IMR-90 (cell line): ENCODE data around the gene FOXO6. TPM values are rescaled to one million over a fixed set of nuclear protein-coding genes. Genes with fewer than 3 reads are reported as not detected.

Source experiments
- ATAC-seq: fragments of 200-7000 bp; cut with Tn5 transposase; 2 replicates; pipeline ENCODE4 v1.9.1; 2020; ENCODE audit warnings: low read depth, mild to moderate bottlenecking, moderate library complexity
- BruUV-seq: library from RNA; stranded (reverse); fragments of 400-500 nt; replicated peaks from 2 replicates; lab custom pipeline; 2021; lab: Mats Ljungman, UMichigan
- CTCF ChIA-PET: fragments of 300-600 bp; formaldehyde crosslinking; extraction: SDS; loops from one replicate; lab custom pipeline; 2021; ENCODE audit warnings: antibody characterized with exemption; lab: Yijun Ruan, JAX
- POLR2A ChIA-PET: fragments of 300-600 bp; sonication (Branson Sonifier 250); formaldehyde crosslinking; loops from one replicate; lab custom pipeline; 2022; ENCODE audit warnings: antibody characterized with exemption; ENCODE audit not compliant: unreplicated experiment; lab: Charles Lee
- DNase-seq: peaks from one replicate; pipeline ENCODE4 v3.0.0; 2013
- H2AFZ ChIP-seq: replicated peaks from 2 replicates; pipeline ENCODE3; 2013; ENCODE audit warnings: low read length, mild to moderate bottlenecking; ENCODE audit not compliant: poor library complexity
- H2AK5ac ChIP-seq: 2 replicates; pipeline ENCODE4 v1.6.1; 2013; ENCODE audit warnings: low read depth, low read length, inconsistent platforms
- H2AK9ac ChIP-seq: replicated peaks from 2 replicates; pipeline ENCODE3; 2013; ENCODE audit warnings: mild to moderate bottlenecking, low read depth, low read length, moderate library complexity; ENCODE audit not compliant: poor library complexity
- H2BK120ac ChIP-seq: 2 replicates; pipeline ENCODE4 v1.6.1; 2013; ENCODE audit warnings: low read depth, low read length, inconsistent platforms
- H2BK15ac ChIP-seq: 3 replicates; pipeline ENCODE4 v1.6.1; 2013; ENCODE audit warnings: low read depth, low read length, inconsistent platforms
- H2BK20ac ChIP-seq: 2 replicates; pipeline ENCODE4 v1.6.1; 2013; ENCODE audit warnings: low read depth, mild to moderate bottlenecking, inconsistent platforms, low read length, moderate library complexity
- H2BK5ac ChIP-seq: 2 replicates; pipeline ENCODE4 v1.6.1; 2013; ENCODE audit warnings: mild to moderate bottlenecking, low read depth, low read length, inconsistent platforms; ENCODE audit not compliant: poor library complexity, severe bottlenecking
- H3K14ac ChIP-seq: replicated peaks from 2 replicates; pipeline ENCODE4 v1.6.1; 2013; ENCODE audit warnings: low read depth, low read length, inconsistent platforms
- H3K18ac ChIP-seq: 2 replicates; pipeline ENCODE4 v1.6.1; 2013; ENCODE audit warnings: low read depth, low read length, control low read depth
- H3K23ac ChIP-seq: 2 replicates; pipeline ENCODE4 v1.6.1; 2013; ENCODE audit warnings: low read depth, low read length, inconsistent platforms
- H3K27ac ChIP-seq: 2 replicates; pipeline ENCODE4 v1.5.1; 2013; ENCODE audit warnings: mild to moderate bottlenecking, control low read depth, low read length; ENCODE audit not compliant: insufficient read depth
- H3K27me3 ChIP-seq: 2 replicates; pipeline ENCODE4 v1.6.1; 2013; ENCODE audit warnings: low read length; ENCODE audit not compliant: control insufficient read depth, insufficient read depth
- H3K36me3 ChIP-seq: 2 replicates; pipeline ENCODE4 v1.6.1; 2013; ENCODE audit warnings: low read length, mixed read lengths; ENCODE audit not compliant: control insufficient read depth, insufficient read depth
- H3K4ac ChIP-seq: 2 replicates; pipeline ENCODE4 v1.6.1; 2013; ENCODE audit warnings: low read depth, low read length, inconsistent platforms
- H3K4me1 ChIP-seq: 2 replicates; pipeline ENCODE4 v1.6.1; 2013; ENCODE audit warnings: low read length, mixed read lengths; ENCODE audit not compliant: control insufficient read depth, insufficient read depth
- H3K4me2 ChIP-seq: 2 replicates; pipeline ENCODE4 v1.6.1; 2013; ENCODE audit warnings: low read depth, mild to moderate bottlenecking, control low read depth, low read length, moderate library complexity
- H3K4me3 ChIP-seq: 2 replicates; pipeline ENCODE4 v1.5.1; 2013; ENCODE audit warnings: low read depth, mild to moderate bottlenecking, control low read depth, low read length, moderate library complexity; ENCODE audit not compliant: insufficient read depth
- H3K56ac ChIP-seq: 2 replicates; pipeline ENCODE4 v1.6.1; 2013; ENCODE audit warnings: low read length, inconsistent platforms; ENCODE audit not compliant: insufficient read depth; ENCODE audit errors: extremely low read depth
- H3K79me1 ChIP-seq, 2 experiments: 2 replicates each; pipeline ENCODE4 v1.6.1; 2013; ENCODE audit warnings: low read length in 2 of 2, inconsistent platforms in 1 of 2, low read depth in 1 of 2
- H3K9ac ChIP-seq: 2 replicates; pipeline ENCODE4 v1.6.1; 2013; ENCODE audit warnings: low read depth, low read length, control low read depth
- H3K9me1 ChIP-seq: 2 replicates; pipeline ENCODE4 v1.6.1; 2013; ENCODE audit warnings: low read length, inconsistent platforms; ENCODE audit not compliant: insufficient read depth
- H3K9me3 ChIP-seq: 2 replicates; pipeline ENCODE4 v1.6.1; 2013; ENCODE audit warnings: low read length; ENCODE audit not compliant: control insufficient read depth, insufficient read depth
- H4K20me1 ChIP-seq: 2 replicates; pipeline ENCODE4 v1.6.1; 2013; ENCODE audit warnings: low read length, inconsistent platforms; ENCODE audit not compliant: insufficient read depth
- H4K5ac ChIP-seq: 2 replicates; pipeline ENCODE4 v1.6.1; 2013; ENCODE audit warnings: mild to moderate bottlenecking, low read depth, low read length, control low read depth
- H4K8ac ChIP-seq, 2 experiments: 2 replicates each; pipeline ENCODE4 v1.6.1; 2013; ENCODE audit warnings: low read depth in 2 of 2, low read length in 2 of 2, control low read depth in 1 of 2, inconsistent platforms in 1 of 2
- H4K91ac ChIP-seq: 2 replicates; pipeline ENCODE4 v1.6.1; 2013; ENCODE audit warnings: low read depth, low read length, inconsistent platforms; ENCODE audit not compliant: insufficient read depth
- BHLHE40 ChIP-seq: fragments of 150-350 bp; IDR thresholded peaks from 2 replicates; pipeline ENCODE4 v1.6.1; 2016; ENCODE audit warnings: mild to moderate bottlenecking, low read depth, low read length
- CEBPB ChIP-seq: IDR thresholded peaks from 2 replicates; pipeline ENCODE4 v1.6.1; 2012; ENCODE audit warnings: low read depth, low read length, improper control_type of control experiment
- CHD1 ChIP-seq: IDR thresholded peaks from 2 replicates; pipeline ENCODE4 v1.6.1; 2012; ENCODE audit warnings: low read depth, low read length, improper control_type of control experiment
- CTCF ChIP-seq: conservative IDR thresholded peaks from 2 replicates; pipeline ENCODE4 v1.5.1; 2012; ENCODE audit warnings: mild to moderate bottlenecking, low read depth, low read length, improper control_type of control experiment
- ELK1 ChIP-seq: fragments of 150-350 bp; IDR thresholded peaks from 2 replicates; pipeline ENCODE4 v1.6.1; 2016; ENCODE audit warnings: low read depth, mild to moderate bottlenecking, low read length, moderate library complexity, borderline replicate concordance
- FOS ChIP-seq: fragments of 150-350 bp; IDR thresholded peaks from 2 replicates; pipeline ENCODE4 v1.6.1; 2016; ENCODE audit warnings: low read depth, low read length
- MAFK ChIP-seq: IDR thresholded peaks from 2 replicates; pipeline ENCODE4 v1.6.1; 2012; ENCODE audit warnings: low read depth, low read length, improper control_type of control experiment
- MAZ ChIP-seq: IDR thresholded peaks from 2 replicates; pipeline ENCODE4 v1.6.1; 2012; ENCODE audit warnings: low read depth, mild to moderate bottlenecking, low read length, improper control_type of control experiment, moderate library complexity, borderline replicate concordance
- POLR2A ChIP-seq: IDR thresholded peaks from 2 replicates; pipeline ENCODE4 v1.6.1; 2012; ENCODE audit warnings: mild to moderate bottlenecking, low read depth, low read length
- RAD21 ChIP-seq: IDR thresholded peaks from 2 replicates; pipeline ENCODE4 v1.6.1; 2012; ENCODE audit warnings: low read length, improper control_type of control experiment
- SMC3 ChIP-seq: fragments of 150-350 bp; IDR thresholded peaks from 2 replicates; pipeline ENCODE4 v1.6.1; 2016; ENCODE audit warnings: low read depth, mild to moderate bottlenecking, antibody characterized with exemption, low read length, moderate library complexity
- USF2 ChIP-seq: fragments of 150-350 bp; IDR thresholded peaks from 2 replicates; pipeline ENCODE4 v1.6.1; 2017; ENCODE audit warnings: mild to moderate bottlenecking, antibody characterized with exemption, low read length, low read depth
- WGBS, 2 experiments: methylation state at CpG; one replicate each; pipeline versions ENCODE4 v1.1.5 to v1.1.7; 2013; ENCODE audit warnings: missing lambda C conversion rate in 2 of 2; ENCODE audit not compliant: insufficient read length in 1 of 2; ENCODE audit errors: extremely low coverage in 2 of 2; 5-methylcytosine and 5-hydroxymethylcytosine counted together
- dilution Hi-C: fragments of 300-500 bp; cut with HindIII; formaldehyde crosslinking; loops from one replicate; pipeline ENCODE4 v1.14.3; 2018; ENCODE audit warnings: low sequenced_read_pairs; ENCODE audit not compliant: unreplicated experiment
- in situ Hi-C: fragments of 300-500 bp; cut with MboI; formaldehyde crosslinking; loops from 3 replicates; pipeline ENCODE4 v1.14.3; 2019; ENCODE audit warnings: low sequenced_read_pairs, inconsistent platforms, mixed read lengths
- intact Hi-C: fragments of 100-400 bp; cut with micrococcal nuclease; formaldehyde crosslinking; loops from 2 replicates; pipeline ENCODE4 v1.10.0; 2022
- polyA plus RNA-seq, 3 experiments: library from polyadenylated mRNA; depleted of rRNA; stranded (reverse); fragments of >200 nt; gene quantifications; 2 replicates each; pipeline ENCODE4 v1.2.3, GENCODE V29; 2012; ENCODE audit warnings: low replicate concordance in 1 of 3
- total RNA-seq: library from RNA; depleted of rRNA; stranded (reverse); fragments of >200 nt; gene quantifications from 2 replicates; pipeline ENCODE4 v1.2.3, GENCODE V29; 2012

FOXO6 gene
- total and polyA plus RNA-seq, 2 of the 4 experiments (the other 2 are of a cell fraction), result not detected

GRCh38 chr1:41333146-41333784 is 28.0 kb upstream of the FOXO6 start:
- Histone ChIP-seq H3K4me1 (no peaks in the 10 kb centered on the region), H3K4me2 (no peak overlapping the region), H4K91ac (no peak overlapping the region), H2AK9ac (no peak overlapping the region), H4K5ac (no peak overlapping the region), H3K9me1 (no peaks in the 10 kb centered on the region), H4K8ac (no peak overlapping the region), H3K9ac (no peak overlapping the region), H2BK120ac (no peak overlapping the region), H3K79me1 (no peaks in the 10 kb centered on the region), H3K23ac (no peak overlapping the region), H2BK5ac (no peak overlapping the region), H2AFZ (no peak overlapping the region), H3K18ac (no peak overlapping the region), H3K9me3 (peaks cover 3% of the 10 kb centered on the region; the same call in 1 of the 2 replicates), H2BK15ac (no peak overlapping the region), H2AK5ac (no peak overlapping the region), H4K20me1 (no peaks in the 10 kb centered on the region), H3K14ac (no peak overlapping the region), H3K36me3 (no peaks in the 10 kb centered on the region), H3K27ac (no peak overlapping the region), H3K56ac (no peak overlapping the region), H3K4me3 (no peak overlapping the region), H3K27me3 (peaks cover 16% of the 10 kb centered on the region), H3K4ac (no peak overlapping the region), H2BK20ac (no peak overlapping the region)
- intact Hi-C loops, result no loop called here
- ChIA-PET POLR2A (no interaction called here), CTCF (interaction anchor here (0.5 kb wide), 1 partner anchor 93 kb away, joined by 3 read pairs; no protein-coding TSS in a partner anchor)
- WGBS, 2 experiments, result 0% methylated on average over 1 of the region's 6 CpGs; no CpG with 5 or more reads in 1 of the 2 experiments
- TF ChIP-seq FOS (no peak), USF2 (peak; percentile 75), MAZ (no peak), CHD1 (no peak), CTCF (no peak), RAD21 (no peak), CEBPB (no peak), ELK1 (no peak), MAFK (0 out of 2 replicates have a peak, but pooled peaks have one; percentile 7), BHLHE40 (no peak), POLR2A (no peak), SMC3 (no peak)
- peak; percentile 68 for DNase-seq
- BruUV-seq, result no TSS peak
- dilution Hi-C loops, result no loop called here
- peak; percentile 11; the same call in 1 of the 2 replicates for ATAC-seq
- in situ Hi-C loops, result no loop called here
